K562 (cell line): Measurements from ENCODE around the gene UNC13A. TPM values are rescaled to one million over a fixed set of nuclear protein-coding genes. Genes with fewer than 3 reads are reported as not detected.

Experiments
- ARID2 ChIP-seq: fragments of 450-650 bp; IDR thresholded peaks from 2 replicates; pipeline ENCODE4 v1.6.1; 2017; ENCODE audit warnings: antibody characterized with exemption, mild to moderate bottlenecking
- CBX3 ChIP-seq, 2 experiments: IDR thresholded peaks; 1 replicate in 1 of 2; 2 replicates in 1 of 2; pipeline ENCODE4 v1.6.1; 2012; ENCODE audit warnings: inconsistent platforms in 2 of 2, low read length in 2 of 2, borderline replicate concordance in 1 of 2, control low read depth in 1 of 2
- HDAC8 ChIP-seq: fragments of 450-650 bp; IDR thresholded peaks from 2 replicates; pipeline ENCODE4 v1.6.1; 2016; ENCODE audit warnings: mild to moderate bottlenecking, missing genetic modification characterization, moderate library complexity, missing compliant biosample characterization
- HINFP ChIP-seq: fragments of 450-650 bp; conservative IDR thresholded peaks from 2 replicates; pipeline ENCODE4 v1.6.1; 2016; ENCODE audit warnings: missing genetic modification characterization, low read depth, mild to moderate bottlenecking, control low read depth, missing compliant biosample characterization
- MED1 ChIP-seq: sonication (generic); formaldehyde crosslinking; IDR thresholded peaks from 2 replicates; pipeline ENCODE4 v1.8.1; 2023; ENCODE audit warnings: missing genetic modification reagents, borderline replicate concordance
- MIER1 ChIP-seq: fragments of 450-650 bp; IDR thresholded peaks from 2 replicates; pipeline ENCODE4 v1.6.1; 2016; ENCODE audit warnings: antibody characterized with exemption, mild to moderate bottlenecking, low read depth
- PHF8 ChIP-seq: fragments of 200-600 bp; sonication (generic); IDR thresholded peaks from 2 replicates; pipeline ENCODE4 v1.6.1; 2012; ENCODE audit warnings: mixed run types, mild to moderate bottlenecking, inconsistent platforms, low read length, moderate library complexity, borderline replicate concordance
- PKNOX1 ChIP-seq: fragments of 450-650 bp; IDR thresholded peaks from 2 replicates; pipeline ENCODE4 v1.6.1; 2016
- POLR2AphosphoS2 ChIP-seq: IDR thresholded peaks from 2 replicates; pipeline ENCODE4 v1.6.1; 2012; ENCODE audit warnings: low read length, improper control_type of control experiment
- PRMT5 ChIP-seq: sonication (generic); formaldehyde crosslinking; IDR thresholded peaks from 2 replicates; pipeline ENCODE4 v1.5.0; 2020; ENCODE audit warnings: missing genetic modification reagents
- RREB1 ChIP-seq: fragments of 250-450 bp; sonication (Bioruptor Pico); IDR thresholded peaks from 2 replicates; pipeline ENCODE4 v1.4.0; 2020
- SMARCB1 ChIP-seq: IDR thresholded peaks from 2 replicates; pipeline ENCODE4 v1.6.1; 2011; ENCODE audit warnings: improper control_type of control experiment, low read depth; ENCODE audit not compliant: insufficient read length
- SP1 ChIP-seq: sonication (generic); formaldehyde crosslinking; IDR thresholded peaks from 2 replicates; pipeline ENCODE4 v1.8.1; 2022; ENCODE audit warnings: mild to moderate bottlenecking, missing genetic modification reagents
- TFAP4 ChIP-seq: sonication (generic); formaldehyde crosslinking; IDR thresholded peaks from 2 replicates; pipeline ENCODE4 v1.8.0; 2022; ENCODE audit warnings: missing genetic modification reagents, mild to moderate bottlenecking, moderate library complexity, borderline replicate concordance
- ZNF584 ChIP-seq: fragments of 200-800 bp; sonication (Bioruptor generic); IDR thresholded peaks from 2 replicates; pipeline ENCODE4 v1.6.1; 2016; ENCODE audit warnings: low read depth, mild to moderate bottlenecking, missing genetic modification characterization, missing compliant biosample characterization
- ZNF639 ChIP-seq, 2 experiments: fragments of 200-800 bp in 1 of 2; sonication (Bioruptor generic) in 1 of 2; sonication (generic) in 1 of 2; formaldehyde crosslinking in 1 of 2; IDR thresholded peaks in 1 of 2; conservative IDR thresholded peaks in 1 of 2; 2 replicates each; pipeline versions ENCODE4 v1.5.0 to v1.6.1; 2016 to 2020; ENCODE audit warnings: missing compliant biosample characterization in 1 of 2, missing genetic modification characterization in 1 of 2, missing genetic modification reagents in 1 of 2
- polyA plus RNA-seq, 8 experiments: library from polyadenylated mRNA; depleted of rRNA in 4 of 8; stranded (reverse) in 5 of 8; unstranded in 3 of 8; fragments of >200 nt; fragmentation: Nextera tagmentation in 2 of 8; fragmentation: Illumina TruSeq in 1 of 8; extraction: Ambion mirVana in 2 of 8; extraction: Trizol in 1 of 8; gene quantifications; 2 replicates each; pipeline versions ENCODE4 v1.2.1 to v1.2.3, GENCODE V29; 2011 to 2014; ENCODE audit warnings: inconsistent platforms in 1 of 8, missing spikeins in 1 of 8
- total RNA-seq, 7 experiments: library from RNA; depleted of rRNA in 6 of 7; stranded (reverse); fragments of >200 nt in 6 of 7; fragmentation: Illumina TruSeq in 2 of 7; extraction: Trizol in 2 of 7; gene quantifications; 2 replicates each; pipeline versions ENCODE4 v1.2.1 to v1.2.3, GENCODE V29; 2011 to 2021; ENCODE audit warnings: low replicate concordance in 1 of 7

Gene UNC13A
- total and polyA plus RNA-seq, 9 of the 15 experiments (the other 6 are each of a cell fraction or from before 2014, with no cell fraction given) = 0.03 to 1.0 (median 0.25) TPM

- TF ChIP-seq ZNF639 (CRISPR knock-in tag; conservative IDR thresholded peaks at IDR 0.05 in 1 of 2, IDR thresholded peaks at IDR 0.05 in 1 of 2) = no peak
- TF ChIP-seq PKNOX1 = no peak
- 0 out of 2 replicates have a peak, but pooled peaks have one; percentile 51 for TF ChIP-seq ZNF584
- no peak for TF ChIP-seq HDAC8 (tag)
- peak; percentile 92 for TF ChIP-seq PRMT5 (CRISPR knock-in tag)
- no peak for TF ChIP-seq POLR2AphosphoS2
- peak; percentile 15; the same call in 1 of the 2 replicates for TF ChIP-seq RREB1 (CRISPR knock-in tag)
- no peak for TF ChIP-seq HINFP (tag)
- peak; percentile 97 for TF ChIP-seq MIER1
- TF ChIP-seq MED1 (CRISPR knock-in tag) = no peak
- no peak for TF ChIP-seq PHF8
- TF ChIP-seq ARID2 = no peak
- peak; percentile 42; the same call in 1 of the 2 replicates for TF ChIP-seq SP1 (CRISPR knock-in tag)
- peak; percentile 73 for TF ChIP-seq SMARCB1
- 0 out of 3 replicates have a peak, but pooled peaks of 1 of the 2 experiments have one; percentile 46 for TF ChIP-seq CBX3 (IDR thresholded peaks at IDR 0.05; ENCODE audit: borderline replicate concordance in 1 of 2, low read length in 2 of 2)
- peak; percentile 80 for TF ChIP-seq TFAP4 (CRISPR knock-in tag)
Measured at GRCh38 chr19:17681505-17682125, 6.5 kb downstream of the UNC13A start (continued).
